ENCODE measurements around the gene RNF220. TPM values are rescaled to one million over a fixed set of nuclear protein-coding genes. Genes with fewer than 3 reads are reported as not detected.

The RNF220 gene
- total and polyA plus RNA-seq, 2 donors (not counting 3 experiments of a cell fraction or from before 2014, with no cell fraction given) = 62.7 to 66.6 TPM

- H3K4me3 ChIP-seq (replicated peaks in 1 of 3; ENCODE audit: insufficient read depth in 1 of 3, low read depth in 1 of 3, low read length in 3 of 3) = no peak overlapping the region
- TF ChIP-seq FOS (IDR thresholded peaks at IDR 0.05; ENCODE audit: borderline replicate concordance, insufficient read depth, low read length) = no peak
- TF ChIP-seq POLR2AphosphoS5 (IDR thresholded peaks at IDR 0.05; ENCODE audit: insufficient read depth, low read depth, low read length) = no peak
- TF ChIP-seq POLR2A (IDR thresholded peaks at IDR 0.05; ENCODE audit: low read depth, low read length) = no peak
- no peak for TF ChIP-seq GATA2 (IDR thresholded peaks at IDR 0.05; ENCODE audit: insufficient read depth, insufficient read length, low read depth, low read length)
- TF ChIP-seq EZH2 (IDR thresholded peaks at IDR 0.05; ENCODE audit: borderline replicate concordance, low read depth, low read length, severe bottlenecking) = no peak
- no peak for TF ChIP-seq MYC (IDR thresholded peaks at IDR 0.05; ENCODE audit: low read depth, low read length)
- no peak for TF ChIP-seq MAX (IDR thresholded peaks at IDR 0.05; ENCODE audit: insufficient read depth, insufficient read length)
- dilution Hi-C loops (cut with MboI; ENCODE audit: extremely low pct_ligation_motif_present, low sequenced_read_pairs) = no loop called here
- H3K4me2 ChIP-seq (ENCODE audit: insufficient read depth, low read length) = no peak overlapping the region
- no peaks in the 10 kb centered on the region for H3K27me3 ChIP-seq (ENCODE audit: control insufficient read depth in 2 of 2, insufficient read depth in 2 of 2, low read length in 2 of 2)
- H3K9me1 ChIP-seq (replicated peaks; ENCODE audit: control insufficient read depth, extremely low read depth, insufficient read depth, low read length) = no peaks in the 10 kb centered on the region
- no peak for FAIRE-seq
- ChIA-PET POLR2A (no interaction called here), CTCF (interaction anchor here (1.0 to 3.2 kb wide), 2 partner anchors 15 to 19 kb away, joined by 3 to 27 read pairs; no protein-coding TSS in a partner anchor)
- no peak overlapping the region for H2AFZ ChIP-seq (ENCODE audit: low read depth, low read length)
- H3K9me3 ChIP-seq (replicated peaks; ENCODE audit: control insufficient read depth, insufficient read depth, low read length) = no peaks in the 10 kb centered on the region
- H4K20me1 ChIP-seq (replicated peaks; ENCODE audit: control insufficient read depth, extremely low read depth, insufficient read depth, low read length) = no peaks in the 10 kb centered on the region
- intact Hi-C loops (cut with micrococcal nuclease) = no loop called here
- no TSS peak for BruUV-seq (replicated peaks)
- peaks cover 29% of the 10 kb centered on the region for H3K4me1 ChIP-seq (ENCODE audit: control insufficient read depth, extremely low read depth, insufficient read depth, low read length)
- H3K27ac ChIP-seq (ENCODE audit: insufficient read depth, low read depth, low read length) = no peak overlapping the region
- DNase-seq (ENCODE audit: low read depth, low spot score) = no peak
- H3K9ac ChIP-seq (replicated peaks; ENCODE audit: extremely low read depth, insufficient read depth, low read length) = no peak overlapping the region
- H3K79me2 ChIP-seq (ENCODE audit: control insufficient read depth, insufficient read depth, low read length) = no peaks in the 10 kb centered on the region
- no peaks in the 10 kb centered on the region for H3K36me3 ChIP-seq (ENCODE audit: control insufficient read depth in 2 of 2, extremely low read depth in 1 of 2, insufficient read depth in 2 of 2, low read length in 2 of 2)
Measured at GRCh38 chr1:44670751-44671640, 265.9 kb downstream of the RNF220 start.
